Ovary (tissue), 3 donors: ENCODE measurements around the gene SMTNL2.

ENCODE experiments used
- CTCF ChIP-seq, 3 donors: fragments of 450-650 bp in 2 of 3; fragments of 200-600 bp in 1 of 3; IDR thresholded peaks; one replicate each; pipeline versions ENCODE4 v1.5.1 to v1.8.0; 2016 to 2022; ENCODE audit warnings: antibody characterized with exemption in 3 of 3, mild to moderate bottlenecking in 1 of 3
- POLR2A ChIP-seq: fragments of 450-650 bp; IDR thresholded peaks from one replicate; pipeline ENCODE4 v1.6.1; 2017; ENCODE audit warnings: antibody characterized with exemption, mild to moderate bottlenecking, moderate library complexity
- donor health status: DM: no; HTN: no; CAD: no.

DNA sequence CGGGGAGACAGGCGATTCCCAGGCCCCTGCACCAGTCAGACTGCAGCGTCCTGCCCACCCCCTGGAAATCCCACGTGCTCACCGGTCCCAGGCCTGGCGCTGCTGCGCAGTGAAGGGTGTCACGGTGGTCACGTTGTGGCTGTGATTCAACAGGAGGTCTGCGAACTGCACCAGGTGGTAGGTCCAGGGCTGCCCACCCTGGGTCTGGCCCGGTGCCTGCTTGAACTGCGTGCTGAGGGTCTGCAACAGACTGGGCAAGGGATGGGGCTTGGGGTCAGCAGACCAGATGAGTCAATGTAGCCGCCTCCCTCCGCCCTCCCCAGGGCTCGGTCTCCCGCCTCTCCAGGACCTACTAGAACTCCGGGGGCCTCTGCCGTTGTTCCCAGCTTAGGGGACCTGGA, 36.3 kb upstream of the SMTNL2 start:
- TF ChIP-seq POLR2A = no peak
- no peak for TF ChIP-seq CTCF (IDR thresholded peaks at IDR 0.05)
